Activated naive CD8-positive, alpha-beta T cell treated with anti-CD3 and anti-CD28 coated beads, Interleukin-2, amount 50 U/mL, for 16 hours (primary cell): ENCODE data around the gene IBA57.

ENCODE experiments used
- DNase-seq: peaks from one replicate; pipeline ENCODE4 v3.0.0-alpha.2; 2020; ENCODE audit warnings: low read depth, low spot score

The IBA57 gene

DNA sequence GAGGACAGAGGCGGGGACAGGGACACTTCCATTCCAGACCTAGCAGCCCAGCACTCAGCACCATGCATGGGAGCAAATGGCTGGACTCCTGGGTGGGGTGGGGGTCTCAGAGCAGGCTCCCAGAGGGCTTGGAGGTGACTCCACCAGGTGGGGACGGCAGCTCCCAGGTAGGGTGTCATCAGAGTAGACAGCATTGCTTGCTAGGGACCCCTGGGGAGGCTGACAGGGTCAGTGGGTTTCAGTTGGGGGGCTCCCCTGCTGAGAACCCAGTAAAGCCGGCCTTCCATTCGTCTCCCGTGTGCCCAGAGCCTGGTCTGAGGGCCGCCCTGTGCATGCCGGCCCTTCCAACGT, 20.6 kb upstream of the IBA57 start:
- no peak for DNase-seq

DNA sequence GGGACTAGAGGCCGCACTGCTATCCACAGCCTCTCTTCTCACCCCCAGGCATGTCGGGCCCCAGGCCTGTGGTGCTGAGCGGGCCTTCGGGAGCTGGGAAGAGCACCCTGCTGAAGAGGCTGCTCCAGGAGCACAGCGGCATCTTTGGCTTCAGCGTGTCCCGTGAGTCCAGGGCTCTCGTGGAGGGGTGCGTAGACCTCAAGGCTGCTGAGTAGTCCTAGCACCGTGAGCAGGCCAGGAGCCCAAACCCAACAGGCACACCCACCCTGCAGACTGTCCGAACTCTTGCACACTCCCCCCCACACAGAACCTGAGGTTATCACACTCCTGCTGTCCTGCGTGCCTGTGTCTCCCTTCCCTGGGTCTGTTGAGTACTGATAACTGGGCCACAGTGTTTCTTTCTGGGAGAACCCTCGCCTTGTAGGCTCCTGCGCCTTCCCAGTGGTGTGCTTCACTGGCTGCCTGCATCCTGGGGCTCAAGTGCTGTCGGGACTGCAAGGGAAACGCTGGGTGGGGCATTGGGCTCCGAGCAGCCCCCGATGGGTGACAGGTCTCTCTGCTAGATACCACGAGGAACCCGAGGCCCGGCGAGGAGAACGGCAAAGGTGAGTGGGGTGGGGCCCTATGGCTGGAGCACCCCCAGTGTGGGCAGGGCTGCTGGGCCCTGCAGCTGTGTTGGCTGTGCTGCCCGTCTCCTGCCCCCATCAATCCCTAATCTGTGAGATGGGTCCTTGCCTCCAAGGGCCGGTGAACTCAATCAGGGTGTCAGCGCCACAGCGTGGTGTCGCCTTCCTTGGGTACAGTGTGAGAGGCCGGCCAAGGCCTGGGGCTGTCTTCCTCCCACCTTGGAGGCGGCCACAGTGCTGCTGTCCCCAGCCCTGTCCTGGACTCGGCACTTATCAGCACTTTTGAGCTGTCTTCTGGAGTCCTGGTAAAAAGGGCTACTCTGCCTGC, 19.9 kb upstream of the IBA57 start:
- DNase-seq, result no peak

DNA sequence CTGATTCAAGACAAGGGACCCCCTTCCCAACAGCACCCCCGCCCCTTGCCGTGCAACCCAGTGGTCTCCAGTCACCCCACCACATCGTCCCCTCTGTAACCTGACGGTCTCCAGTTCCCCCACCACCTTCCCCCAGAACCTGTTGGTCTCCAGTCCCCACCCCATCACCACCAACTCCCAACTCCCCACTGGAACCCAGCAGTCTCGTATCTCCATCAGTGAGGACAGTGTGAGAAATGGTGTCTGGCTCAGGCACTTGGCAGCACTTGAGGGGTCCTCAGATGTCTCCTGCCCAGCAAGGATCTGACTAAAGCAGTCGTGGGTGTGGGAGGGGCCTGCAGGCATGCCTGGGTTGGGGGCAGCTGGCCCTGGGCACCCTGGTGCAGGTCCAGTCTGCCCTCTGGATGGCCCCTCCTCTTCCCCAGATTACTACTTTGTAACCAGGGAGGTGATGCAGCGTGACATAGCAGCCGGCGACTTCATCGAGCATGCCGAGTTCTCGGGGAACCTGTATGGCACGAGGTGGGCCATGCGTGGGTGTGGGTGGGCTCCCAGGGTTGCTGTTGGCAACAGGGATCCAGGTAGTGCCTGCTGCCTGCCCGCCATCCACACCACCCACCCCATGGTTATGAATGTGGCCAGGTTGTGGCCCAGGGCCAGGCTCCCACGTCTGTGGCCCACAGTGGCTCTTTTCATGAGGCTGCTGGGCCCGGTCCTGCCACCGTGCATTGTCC, 19.0 kb upstream of the IBA57 start:
- no peak for DNase-seq

DNA sequence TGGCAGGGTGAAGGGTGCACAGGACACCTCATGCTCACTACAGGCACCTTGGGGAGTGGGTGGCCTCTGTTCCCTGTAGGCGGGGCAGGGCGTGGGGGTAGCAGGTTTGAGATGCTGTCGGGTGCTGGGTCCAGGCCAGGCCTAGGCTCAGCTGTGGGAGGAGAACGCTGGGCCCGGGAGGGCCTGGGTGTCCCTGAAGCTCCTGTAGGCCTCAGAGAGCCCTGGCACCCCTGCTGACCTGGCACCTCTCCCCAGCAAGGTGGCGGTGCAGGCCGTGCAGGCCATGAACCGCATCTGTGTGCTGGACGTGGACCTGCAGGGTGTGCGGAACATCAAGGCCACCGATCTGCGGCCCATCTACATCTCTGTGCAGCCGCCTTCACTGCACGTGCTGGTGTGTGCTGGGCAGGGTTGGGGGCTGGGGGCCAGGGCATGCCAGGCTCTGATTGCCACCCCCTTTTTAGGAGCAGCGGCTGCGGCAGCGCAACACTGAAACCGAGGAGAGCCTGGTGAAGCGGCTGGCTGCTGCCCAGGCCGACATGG, 18.4 kb upstream of the IBA57 start:
- no peak for DNase-seq

DNA sequence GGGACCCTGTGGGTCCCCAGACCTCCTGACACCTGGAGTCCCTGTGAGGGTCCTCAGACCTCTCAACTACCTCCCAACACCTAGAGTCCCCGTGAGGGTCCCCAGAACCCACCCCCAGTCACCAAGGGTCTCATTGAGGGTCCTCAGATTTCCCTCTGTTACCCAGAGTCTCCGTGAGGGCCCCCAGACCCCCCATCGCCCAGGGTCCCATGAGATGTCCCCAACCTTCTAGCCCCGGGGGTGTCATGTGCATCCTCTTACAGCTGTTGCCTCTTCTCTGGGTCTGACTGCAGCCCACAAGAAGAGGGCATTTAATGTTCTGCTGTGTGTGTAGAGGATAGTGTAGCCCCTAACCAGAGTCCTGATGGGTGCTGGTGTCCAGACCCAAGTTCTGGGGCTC, 17.8 kb upstream of the IBA57 start:
- no peak for DNase-seq

DNA sequence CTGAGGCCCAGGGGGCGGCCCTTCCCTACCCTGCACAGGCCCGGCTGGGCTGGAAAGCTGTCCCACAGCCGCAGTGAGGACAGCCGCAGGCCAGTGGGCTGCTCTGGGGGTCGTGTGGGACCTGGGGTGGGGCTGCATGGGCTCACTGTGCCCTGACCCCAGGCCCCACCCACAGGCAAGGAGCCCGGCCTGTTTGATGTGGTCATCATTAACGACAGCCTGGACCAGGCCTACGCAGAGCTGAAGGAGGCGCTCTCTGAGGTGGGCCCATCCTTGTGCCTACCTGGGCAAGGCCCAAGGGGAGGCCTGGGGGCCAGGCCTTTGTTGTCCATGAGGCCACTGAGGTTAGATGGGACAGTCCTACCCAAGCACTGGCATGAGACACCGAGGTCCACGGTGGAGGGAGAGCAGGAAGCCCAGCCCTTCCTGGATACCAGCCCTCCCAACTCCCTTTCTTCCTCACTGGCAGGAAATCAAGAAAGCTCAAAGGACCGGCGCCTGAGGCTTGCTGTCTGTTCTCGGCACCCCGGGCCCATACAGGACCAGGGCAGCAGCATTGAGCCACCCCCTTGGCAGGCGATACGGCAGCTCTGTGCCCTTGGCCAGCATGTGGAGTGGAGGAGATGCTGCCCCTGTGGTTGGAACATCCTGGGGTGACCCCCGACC, 17.3 kb upstream of the IBA57 start:
- no peak for DNase-seq

DNA sequence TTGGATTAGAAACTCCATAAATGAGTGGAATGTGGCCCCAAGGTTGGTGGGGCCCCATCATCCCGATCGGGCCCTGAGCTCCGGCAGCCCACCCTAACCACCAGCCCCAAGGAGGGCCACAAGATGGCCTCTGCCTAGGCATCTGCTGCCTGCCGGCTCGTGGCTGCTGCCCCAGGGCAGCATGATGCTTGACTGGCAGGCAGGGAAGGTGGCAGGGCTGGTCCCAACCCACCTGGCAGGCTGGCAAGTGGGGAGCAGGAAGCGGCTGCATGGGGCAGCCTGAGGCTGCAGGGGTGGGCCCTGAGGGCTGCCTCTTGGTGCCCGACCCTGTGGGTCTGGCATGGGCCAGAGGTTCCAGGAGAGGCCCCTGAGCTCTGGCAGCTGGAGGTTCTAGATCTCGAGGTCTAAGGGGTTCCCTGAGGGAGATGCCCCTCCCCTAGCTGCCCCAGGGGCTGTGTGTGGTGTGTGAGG, 16.6 kb upstream of the IBA57 start:
- no peak for DNase-seq

DNA sequence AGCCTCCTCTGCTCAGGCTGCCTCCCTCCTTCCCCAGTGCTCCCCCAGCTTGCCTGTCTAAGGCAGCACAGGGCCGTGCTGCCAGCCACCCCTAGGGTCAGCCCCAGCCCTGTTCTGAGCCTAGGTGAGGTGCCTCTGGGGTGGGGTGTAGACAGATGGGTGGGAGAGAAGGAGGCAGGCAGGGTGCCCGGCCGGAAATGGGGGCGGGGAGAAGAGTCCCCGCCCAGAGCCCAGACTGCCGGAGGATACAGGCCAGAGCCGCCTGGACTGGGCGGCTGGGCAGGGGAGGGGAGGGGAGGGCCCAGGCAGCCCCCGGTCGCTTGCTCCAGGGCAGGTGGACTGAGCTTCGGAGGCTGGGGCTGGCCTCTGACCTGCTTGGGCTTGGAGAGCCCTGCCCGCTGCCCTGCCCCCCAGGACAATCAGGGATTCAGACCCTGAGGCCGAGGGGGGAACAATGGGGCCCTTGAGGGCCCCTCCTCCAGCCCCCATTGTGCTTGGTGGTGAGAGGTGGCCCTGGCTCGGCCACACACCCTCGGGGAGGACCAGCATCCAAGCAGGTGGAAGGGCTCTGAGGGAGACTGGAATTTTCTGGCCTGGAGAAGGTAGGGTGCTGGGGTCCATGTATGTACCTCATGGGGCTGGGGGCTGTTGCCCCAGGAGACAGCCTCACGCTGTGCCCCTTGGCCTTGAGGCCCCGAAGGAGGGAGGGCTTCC, 16.0 kb upstream of the IBA57 start, which contains the start of gene GJC2:
Gene GJC2 (plus strand): TSS at position 525 of the 714 bp plus-strand sequence. CDS start 7,829 bp downstream, outside the sequence.
- DNase-seq, result no peak

DNA sequence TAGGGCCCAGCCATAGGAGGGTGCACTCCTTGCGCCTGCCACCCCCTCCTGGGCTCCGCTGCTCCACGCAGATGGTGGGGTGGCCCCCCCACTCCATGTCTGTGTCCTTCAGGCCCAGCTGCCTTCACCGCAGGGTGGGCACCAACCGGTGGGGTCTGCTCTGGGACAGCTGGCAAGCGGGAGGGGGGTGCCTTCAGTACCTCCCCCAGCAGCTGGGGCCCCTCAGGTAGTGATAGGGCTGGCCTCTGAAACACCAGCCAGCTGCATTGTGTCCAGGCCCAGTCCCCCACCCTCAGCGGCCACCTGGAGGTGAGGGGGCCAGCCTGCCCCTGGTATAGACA, 15.5 kb upstream of the IBA57 start:
- DNase-seq, result no peak

DNA sequence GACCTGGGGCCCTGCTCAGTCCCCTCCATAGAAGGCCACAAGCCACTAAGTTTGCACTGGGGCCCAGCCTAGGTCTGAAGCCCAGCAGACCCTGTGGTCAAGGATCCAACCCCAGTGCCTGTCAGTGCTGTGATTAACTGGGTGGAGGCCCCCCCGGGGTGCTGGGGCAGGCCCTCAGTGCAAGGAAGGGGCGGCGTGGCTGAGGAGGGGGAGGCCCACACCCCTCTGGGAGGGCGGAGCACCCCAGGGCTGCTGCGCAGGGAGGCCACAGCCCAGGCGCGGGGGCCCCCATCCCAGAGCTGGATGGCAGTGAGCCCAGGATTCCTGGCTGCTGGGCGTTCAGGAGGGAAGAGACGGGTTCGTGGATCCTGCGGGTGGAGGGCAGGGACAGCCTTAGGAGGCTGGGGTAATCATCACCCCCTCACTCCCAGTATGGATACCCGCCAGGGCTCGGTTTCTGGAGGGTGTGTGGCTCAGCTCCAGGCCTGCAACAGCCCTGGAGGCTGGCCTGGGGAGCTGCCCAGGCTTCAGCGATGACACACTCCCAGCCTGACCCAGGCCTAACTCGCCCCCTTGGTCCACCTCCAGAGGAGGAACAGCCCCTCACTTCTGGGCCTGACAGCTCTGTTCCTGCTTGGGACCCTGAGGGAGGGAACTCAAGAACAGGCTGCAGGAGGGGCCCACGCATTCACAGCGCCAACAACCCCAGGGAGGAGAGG, 15.0 kb upstream of the IBA57 start:
- no peak for DNase-seq

DNA sequence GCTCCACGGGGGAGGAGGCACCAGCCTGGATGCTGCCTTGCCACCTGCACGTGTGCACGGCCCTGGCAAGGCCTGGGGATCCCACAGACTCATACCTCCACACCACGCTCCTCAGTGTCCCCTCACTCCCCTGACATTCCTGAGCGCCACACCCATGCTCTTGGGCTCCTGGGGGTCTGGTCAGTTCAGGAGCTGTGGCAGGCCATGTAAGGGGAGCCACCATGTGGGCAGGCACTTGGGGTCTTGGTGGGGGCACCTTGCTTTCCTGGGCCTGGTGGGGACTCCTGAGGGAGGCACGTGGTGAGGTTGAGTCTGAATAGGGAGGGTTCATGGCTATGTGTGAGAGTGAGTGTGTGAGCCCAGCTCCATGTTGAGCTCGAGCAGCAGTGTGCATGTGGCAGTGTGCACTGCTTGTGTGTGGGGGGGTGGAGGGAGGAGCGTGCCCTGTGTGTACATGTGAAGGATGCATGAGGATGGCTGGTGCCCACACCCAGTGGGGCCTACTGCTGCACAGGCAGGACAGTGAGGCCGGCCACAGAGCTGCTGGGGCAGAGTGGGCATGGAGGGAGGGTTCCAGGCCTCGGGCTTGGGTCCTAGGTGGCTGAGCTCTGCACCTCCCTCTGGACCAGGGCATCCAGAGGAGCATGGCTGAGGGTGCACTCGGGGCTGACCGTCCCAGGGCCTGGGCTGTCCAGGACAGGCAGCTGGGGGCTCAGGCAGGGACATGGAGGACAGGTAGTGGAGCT, 14.3 kb upstream of the IBA57 start:
- no peak for DNase-seq

DNA sequence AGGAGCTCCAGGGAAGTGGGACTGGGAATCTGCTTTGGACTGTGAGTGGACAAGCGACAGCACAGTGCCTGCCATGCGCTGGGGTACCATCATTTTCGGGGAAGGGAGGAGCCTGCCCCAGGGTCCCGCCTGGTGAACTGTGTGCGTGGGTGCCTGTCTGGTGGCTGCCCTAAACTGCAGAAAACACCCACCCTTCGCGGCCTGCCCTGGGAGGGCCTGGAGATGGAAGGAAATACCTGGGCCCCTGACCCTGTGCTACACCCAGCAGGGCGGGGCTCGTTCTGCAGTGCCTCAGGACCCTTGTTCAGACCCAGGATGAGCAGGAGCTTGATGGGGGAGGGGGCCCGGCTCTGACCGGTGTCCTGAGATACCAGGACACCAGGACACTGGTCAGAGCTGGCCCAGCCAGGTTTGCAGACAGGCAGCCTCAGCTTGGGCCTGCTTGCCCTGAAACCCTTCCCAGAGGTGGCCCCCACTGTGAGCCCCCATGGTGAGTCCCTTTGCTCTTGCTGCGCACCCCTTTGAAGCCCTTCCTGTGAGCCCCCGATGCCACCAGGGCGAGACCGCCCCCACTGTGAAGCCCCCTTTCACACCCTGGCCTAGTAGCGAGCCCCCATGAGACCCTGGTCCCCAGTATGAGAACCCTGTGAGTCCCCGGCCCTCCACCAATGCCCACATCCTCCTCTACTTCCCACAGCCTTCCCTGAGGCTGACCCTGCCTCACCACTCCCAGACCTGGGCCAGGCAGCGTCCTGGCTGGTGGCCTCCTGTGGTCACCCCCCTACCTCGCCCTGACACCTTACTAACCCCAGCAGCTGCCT, 13.3 kb upstream of the IBA57 start:
- DNase-seq, result no peak

DNA sequence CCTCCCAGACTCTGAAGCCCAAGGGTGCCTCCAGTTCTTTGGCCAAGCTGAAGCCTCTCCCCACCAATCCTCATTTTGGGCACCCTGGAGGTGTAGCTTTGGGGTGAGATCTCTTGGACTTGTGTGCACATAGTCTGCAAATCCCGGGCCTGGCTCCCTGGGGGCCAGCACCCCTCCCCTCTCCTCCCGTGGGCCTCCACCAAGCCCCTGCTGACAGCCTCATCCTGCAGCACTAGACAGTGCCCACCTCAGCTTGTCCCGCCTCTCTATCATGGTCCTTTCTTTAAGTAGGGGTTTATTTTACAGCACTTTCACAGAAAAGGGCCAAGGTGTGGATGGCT, 12.7 kb upstream of the IBA57 start:
- DNase-seq, result no peak

DNA sequence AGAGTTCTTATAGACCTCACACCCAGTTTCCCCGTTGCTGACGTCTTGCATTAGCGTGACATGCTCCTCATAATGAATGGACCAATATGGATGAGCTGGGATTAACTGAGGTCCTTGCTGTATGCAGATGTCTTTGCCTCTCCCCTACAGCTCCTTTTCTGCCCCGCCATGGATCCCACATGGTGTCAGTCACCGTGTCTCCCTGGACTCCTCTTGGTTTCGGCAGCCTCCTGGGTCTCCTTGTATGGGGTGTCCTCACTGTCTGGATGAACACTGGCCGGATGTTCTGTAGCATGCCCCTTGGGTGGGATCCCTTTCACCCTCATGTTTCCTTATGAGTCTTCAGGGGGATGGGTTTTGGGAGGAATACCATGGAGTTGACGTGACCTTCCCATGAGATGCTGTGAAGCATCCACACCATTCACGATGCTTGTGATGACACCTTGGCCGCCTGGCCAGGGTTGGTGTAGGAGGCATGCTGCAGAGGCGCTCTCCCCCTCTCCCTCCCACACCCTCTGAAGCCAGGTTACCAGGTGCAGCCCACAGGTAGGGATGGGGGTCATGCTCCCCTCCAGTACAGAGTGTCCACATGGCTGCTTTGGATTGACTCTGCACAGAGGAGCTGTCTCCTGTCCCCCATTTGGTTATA, 11.5 kb upstream of the IBA57 start:
- DNase-seq, result no peak

DNA sequence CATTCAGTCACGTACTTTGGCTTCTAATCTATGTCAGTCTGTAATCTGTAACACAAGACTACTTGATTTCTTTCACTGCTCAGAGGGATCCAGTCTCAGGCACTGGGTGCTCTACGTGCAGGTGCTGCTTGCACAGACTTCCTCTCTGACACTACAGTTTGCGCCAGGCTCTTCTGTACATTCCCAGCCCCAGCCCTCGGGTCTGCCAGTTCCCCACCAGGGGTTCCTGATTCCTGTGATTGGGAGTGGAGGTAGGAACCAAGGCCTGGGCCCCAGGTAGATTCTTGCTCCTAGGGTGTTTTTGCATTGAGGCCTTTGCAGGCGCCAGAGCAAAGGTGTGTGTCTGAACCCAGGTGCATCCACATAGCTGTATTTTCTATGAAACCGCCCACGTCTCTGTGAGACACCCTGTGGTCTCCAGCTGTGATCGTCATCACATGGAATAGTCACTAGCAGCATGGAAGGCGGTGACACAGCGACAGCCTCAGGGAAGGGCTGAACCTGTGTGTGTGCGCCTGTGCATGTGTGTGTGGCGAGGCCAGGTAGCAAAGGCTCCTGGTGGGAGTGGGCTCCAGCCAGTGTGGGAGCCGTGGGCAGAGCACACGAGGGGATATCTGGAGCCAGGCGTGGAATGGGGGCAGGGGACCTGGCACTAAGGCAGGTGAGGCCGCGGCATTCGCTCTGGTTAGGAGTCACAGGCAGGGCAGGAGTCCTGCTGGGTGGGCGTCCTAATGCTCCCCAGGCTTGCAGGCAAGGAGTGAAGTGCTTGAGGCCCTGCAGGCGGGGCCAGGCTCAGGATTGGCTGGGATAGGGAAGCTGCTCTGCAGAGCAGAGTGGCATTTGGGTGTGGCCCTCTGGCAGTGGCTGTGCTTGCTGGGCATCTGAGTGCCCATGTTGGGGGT, 10.7 kb upstream of the IBA57 start:
- DNase-seq, result no peak

DNA sequence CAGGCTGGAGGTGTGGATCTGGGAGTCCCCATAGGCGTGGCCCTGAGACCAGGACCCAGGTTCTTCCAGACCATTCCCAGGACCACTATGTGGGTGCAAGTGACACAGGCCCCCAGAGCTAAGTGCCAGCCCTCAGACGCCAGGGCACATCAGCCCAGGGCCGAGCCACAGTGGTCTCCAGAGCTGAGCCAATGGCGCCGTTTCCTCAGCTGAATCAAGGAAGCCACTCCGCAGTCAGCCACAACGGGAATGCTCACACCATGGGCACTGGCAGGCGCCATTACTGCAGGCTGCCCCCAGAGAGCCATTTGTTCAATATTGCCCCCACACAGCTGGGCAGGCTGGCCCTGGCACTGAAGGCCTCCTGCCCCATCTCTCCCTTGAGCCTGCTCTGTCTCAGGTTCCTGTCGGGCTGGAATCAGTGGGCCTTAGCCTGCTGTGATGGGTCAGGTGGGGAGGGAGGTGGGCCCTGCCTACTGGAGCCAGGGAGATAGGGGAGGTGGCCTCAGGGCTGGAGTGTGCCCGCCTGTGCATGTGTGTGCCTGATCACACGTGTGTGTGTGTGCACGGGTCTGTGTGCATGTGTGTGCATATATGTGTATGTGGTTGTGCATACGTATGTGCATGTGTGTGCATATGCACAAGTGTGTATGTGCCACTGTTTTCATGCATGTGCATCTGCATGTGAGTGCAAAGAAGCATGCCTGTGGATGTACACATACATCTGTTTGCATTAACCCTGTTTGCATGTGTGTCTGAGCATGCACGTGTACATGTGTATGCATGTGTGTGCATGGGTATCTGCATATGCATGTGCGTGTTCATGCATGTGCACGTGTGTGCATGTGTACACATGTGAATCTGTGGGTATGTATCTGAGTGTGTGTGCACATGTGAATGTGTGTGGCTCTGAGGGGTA, 9.7 kb upstream of the IBA57 start:
- no peak for DNase-seq

DNA sequence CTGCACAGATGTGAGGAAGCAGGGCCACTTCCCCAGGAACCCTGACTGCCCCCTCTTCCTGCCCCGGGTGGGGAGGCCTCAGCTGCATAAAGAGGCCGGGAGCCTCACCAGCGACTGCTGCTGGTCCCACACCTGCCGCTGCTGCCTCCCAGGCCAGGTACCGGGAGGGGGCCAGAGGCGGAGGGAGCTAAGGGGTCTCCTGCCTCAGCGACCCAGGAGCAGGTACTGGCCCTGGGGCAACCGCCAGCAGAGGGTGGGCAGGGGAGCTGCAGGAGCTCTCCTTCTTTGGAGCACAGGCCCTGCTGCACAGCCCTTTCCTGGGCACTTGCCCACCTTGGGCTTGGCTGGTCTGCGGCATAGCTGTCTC, 9.1 kb upstream of the IBA57 start:
- DNase-seq, result no peak
